AG10803 (cell line): ENCODE data around the gene CAND1.
"Not testable (repeated sequence)": the region's sequence is repeated elsewhere in the genome, so short reads cannot be mapped to it uniquely, and the experiment has no call there.

Experiments used
- DNase-seq: peaks from one replicate; pipeline ENCODE4 v3.0.0; 2010; ENCODE audit warnings: low read depth
- H3K4me3 ChIP-seq: 2 replicates; pipeline ENCODE4 v1.5.1; 2011; ENCODE audit warnings: mild to moderate bottlenecking, low read length, control low read depth
- CTCF ChIP-seq: conservative IDR thresholded peaks from 2 replicates; pipeline ENCODE4 v1.5.1; 2011; ENCODE audit warnings: mild to moderate bottlenecking, low read length, control low read depth, inconsistent platforms

Gene CAND1

GRCh38 chr12:67331828-67332227, 62.7 kb downstream of the CAND1 start:
- TF ChIP-seq CTCF, result no peak
- no peak for DNase-seq
- no peak overlapping the region for H3K4me3 ChIP-seq

- no peak for DNase-seq
- no peak overlapping the region for H3K4me3 ChIP-seq
- TF ChIP-seq CTCF, result no peak
Measured at GRCh38 chr12:67333649-67334048, 64.5 kb downstream of the CAND1 start.

GRCh38 chr12:67338426-67338825, 69.3 kb downstream of the CAND1 start:
- no peak for DNase-seq
- no peak overlapping the region for H3K4me3 ChIP-seq
- no peak for TF ChIP-seq CTCF

GRCh38 chr12:67339530-67339929, 70.4 kb downstream of the CAND1 start:
- no peak overlapping the region for H3K4me3 ChIP-seq
- no peak for TF ChIP-seq CTCF
- no peak for DNase-seq

GRCh38 chr12:67341086-67341485, 71.9 kb downstream of the CAND1 start:
- not testable (repeated sequence) for H3K4me3 ChIP-seq, DNase-seq

GRCh38 chr12:67344979-67345710, 76.0 kb downstream of the CAND1 start:
- no peak for TF ChIP-seq CTCF
- H3K4me3 ChIP-seq, result no peak overlapping the region
- no peak for DNase-seq

- TF ChIP-seq CTCF, result no peak
- no peak for DNase-seq
- no peak overlapping the region for H3K4me3 ChIP-seq
Measured at GRCh38 chr12:67348683-67349082, 79.5 kb downstream of the CAND1 start.
